VCaP (cell line): ENCODE data around the gene RRP12.

Experiments used
- H3K27ac ChIP-seq: fragments of 450-650 bp; 2 replicates; pipeline ENCODE4 v1.5.1; 2017
- TF ChIP-seq, protein P1 (sequence below): fragments of 450-650 bp; conservative IDR thresholded peaks from 2 replicates; pipeline ENCODE4 v1.5.1; 2017; ENCODE audit warnings: mild to moderate bottlenecking, moderate library complexity

Gene RRP12

GRCh38 chr10:97400665-97401454 lies at the start of gene RRP12:
Gene RRP12, minus strand, starts transcription at chr10:97401340. Its CDS starts 109 bp downstream, at chr10:97401231.
- TF ChIP-seq, protein P1, sequence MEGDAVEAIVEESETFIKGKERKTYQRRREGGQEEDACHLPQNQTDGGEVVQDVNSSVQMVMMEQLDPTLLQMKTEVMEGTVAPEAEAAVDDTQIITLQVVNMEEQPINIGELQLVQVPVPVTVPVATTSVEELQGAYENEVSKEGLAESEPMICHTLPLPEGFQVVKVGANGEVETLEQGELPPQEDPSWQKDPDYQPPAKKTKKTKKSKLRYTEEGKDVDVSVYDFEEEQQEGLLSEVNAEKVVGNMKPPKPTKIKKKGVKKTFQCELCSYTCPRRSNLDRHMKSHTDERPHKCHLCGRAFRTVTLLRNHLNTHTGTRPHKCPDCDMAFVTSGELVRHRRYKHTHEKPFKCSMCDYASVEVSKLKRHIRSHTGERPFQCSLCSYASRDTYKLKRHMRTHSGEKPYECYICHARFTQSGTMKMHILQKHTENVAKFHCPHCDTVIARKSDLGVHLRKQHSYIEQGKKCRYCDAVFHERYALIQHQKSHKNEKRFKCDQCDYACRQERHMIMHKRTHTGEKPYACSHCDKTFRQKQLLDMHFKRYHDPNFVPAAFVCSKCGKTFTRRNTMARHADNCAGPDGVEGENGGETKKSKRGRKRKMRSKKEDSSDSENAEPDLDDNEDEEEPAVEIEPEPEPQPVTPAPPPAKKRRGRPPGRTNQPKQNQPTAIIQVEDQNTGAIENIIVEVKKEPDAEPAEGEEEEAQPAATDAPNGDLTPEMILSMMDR, result 0 out of 2 replicates have a peak, but pooled peaks have one; percentile 12
- peak within 1 kb of the TSS; percentile 66 for H3K27ac ChIP-seq

DNA sequence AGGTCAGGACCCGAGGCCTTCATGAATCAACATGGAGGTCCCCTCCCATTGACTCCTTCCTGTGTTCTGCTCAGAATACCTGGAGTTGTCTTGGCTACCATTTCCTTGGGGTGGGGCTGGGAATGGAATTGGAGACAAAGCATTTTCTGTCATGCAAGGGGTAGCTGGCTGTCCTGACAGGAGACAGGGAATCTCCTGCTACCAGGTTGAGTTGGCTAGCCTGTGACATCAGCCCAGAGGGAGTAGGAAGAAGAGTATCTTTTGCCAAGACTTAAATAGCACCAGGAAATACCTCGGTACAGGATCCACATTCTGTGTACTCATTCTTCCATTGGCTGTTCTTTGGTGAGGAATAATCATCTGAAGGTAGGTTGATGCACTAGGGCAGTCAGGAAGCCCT lies 49.7 kb upstream of the RRP12 start:
- H3K27ac ChIP-seq, result no peak overlapping the region
- TF ChIP-seq, protein P1, result no peak

- H3K27ac ChIP-seq, result peak within 1 kb of the TSS; percentile 81
- TF ChIP-seq, protein P1, result no peak
Observed at GRCh38 chr10:97445722-97446639, 44.8 kb upstream of the RRP12 start, which contains the start of the genes EXOSC1 and ZDHHC16. Gene EXOSC1, minus strand, starts transcription at chr10:97446006. Its CDS starts 21 bp downstream, at chr10:97445985. Gene ZDHHC16, plus strand, starts transcription at chr10:97446175. Its CDS starts 5,501 bp downstream, at chr10:97451676.

DNA sequence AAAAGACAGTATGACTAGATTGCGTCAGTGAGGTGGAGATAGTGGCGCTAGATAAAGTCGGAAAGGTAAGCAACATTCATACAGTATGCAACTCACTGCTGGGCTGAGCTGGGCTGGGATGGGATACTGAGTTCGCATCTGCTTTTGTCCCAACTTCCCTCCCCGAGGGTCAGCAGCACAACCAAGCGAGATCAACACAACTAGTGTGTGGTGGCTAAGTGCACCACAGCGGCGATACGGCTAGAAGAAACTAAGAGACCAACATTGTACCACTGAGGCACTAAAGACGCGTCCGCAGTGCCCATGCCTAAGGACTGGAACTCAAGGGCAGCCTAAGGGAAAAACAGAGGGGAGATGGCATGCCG lies 44.2 kb upstream of the RRP12 start:
- peak overlapping the region; percentile 81 for H3K27ac ChIP-seq
- TF ChIP-seq, protein P1, result no peak

DNA sequence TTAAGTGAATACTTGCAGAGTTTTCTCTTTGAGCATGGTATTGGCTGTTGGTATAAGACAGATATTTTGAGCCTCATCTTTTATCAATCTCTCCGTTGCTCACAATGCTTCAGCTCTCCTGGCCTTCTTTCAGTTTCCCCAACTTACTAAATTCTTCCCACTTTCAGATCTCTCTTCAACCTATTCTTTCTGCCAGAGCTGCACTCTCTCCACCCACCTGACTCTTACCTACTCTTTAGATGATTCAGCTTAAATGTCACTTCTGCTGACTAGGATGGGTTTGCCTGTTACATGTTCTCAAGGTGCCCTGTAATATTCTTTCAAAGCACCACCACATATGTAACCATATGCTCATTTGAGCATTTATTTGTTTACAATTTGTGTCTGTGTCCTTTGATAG lies 43.1 kb upstream of the RRP12 start:
- TF ChIP-seq, protein P1, result no peak
- H3K27ac ChIP-seq, result no peak overlapping the region

GRCh38 chr10:97442277-97442676 lies 41.1 kb upstream of the RRP12 start:
- H3K27ac ChIP-seq, result no peak overlapping the region
- TF ChIP-seq, protein P1, result no peak

GRCh38 chr10:97435211-97435610 lies 34.1 kb upstream of the RRP12 start:
- TF ChIP-seq, protein P1, result no peak
- no peak overlapping the region for H3K27ac ChIP-seq
